ENCODE data around the gene ABCC3.
A peak's percentile ranks its signal among the peaks of the same experiment; 100 is the strongest.
"Not testable (repeated sequence)": the region's sequence is repeated elsewhere in the genome, so short reads cannot be mapped to it uniquely, and the experiment has no call there.

The ABCC3 gene

DNA sequence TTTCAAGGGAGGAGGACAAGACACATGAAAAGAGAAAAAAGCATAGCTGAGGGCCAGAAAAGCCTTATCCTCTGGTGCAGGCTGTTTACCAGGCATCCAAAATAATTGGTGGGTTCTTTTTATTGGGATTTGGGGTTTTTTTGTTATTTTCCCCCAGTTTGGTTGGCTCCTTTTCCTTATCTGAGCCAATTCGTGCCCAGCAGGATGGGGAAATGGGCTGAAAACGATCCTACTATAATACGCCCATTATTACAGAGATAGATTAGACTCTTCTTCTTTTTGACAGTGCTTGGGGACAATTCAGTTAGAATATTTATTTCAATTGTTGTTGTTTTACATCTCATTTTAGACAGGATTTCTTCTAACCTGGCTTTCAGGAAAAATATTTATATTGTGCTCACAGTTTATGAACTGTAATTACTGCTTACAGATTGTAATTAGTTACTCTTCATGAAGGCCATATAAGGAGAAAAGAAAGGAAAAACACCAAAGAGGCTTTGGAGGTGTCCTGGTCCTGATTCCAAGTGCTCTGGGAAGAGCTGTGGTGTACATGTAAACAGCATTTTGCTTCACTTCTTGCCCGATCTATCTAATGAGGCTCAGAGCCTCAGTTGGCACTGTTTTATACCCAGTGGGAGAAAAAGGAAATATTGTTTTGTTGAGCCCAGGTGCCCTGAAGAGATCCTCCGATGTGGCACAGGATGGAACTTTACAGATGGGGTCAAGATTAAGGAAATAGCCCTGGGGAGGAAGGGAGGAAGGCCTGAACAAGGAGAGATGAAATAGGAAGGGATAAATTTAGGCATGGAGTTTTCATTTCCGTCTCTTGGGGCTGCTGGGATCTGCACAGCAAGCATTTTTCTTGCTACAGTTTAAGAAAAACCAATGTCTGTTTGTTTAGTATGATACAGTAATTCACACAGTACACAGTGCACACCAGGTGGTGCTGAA lies 73.6 kb downstream of the ABCC3 start:
- Histone ChIP-seq H2BK12ac (ENCODE audit: low read length in 2 of 2) (peak overlapping the region in 1 of 2 experiments; percentile 32), H3K4me2 (ENCODE audit: low read length, poor library complexity, severe bottlenecking) (peak overlapping the region; percentile 69), H2BK15ac (ENCODE audit: low read depth, poor library complexity, severe bottlenecking) (no peak overlapping the region), H3K14ac (ENCODE audit: low read length in 2 of 2) (no peak overlapping the region), H3K4ac (ENCODE audit: low read depth in 1 of 2, low read length in 2 of 2) (peak overlapping the region in 1 of 2 experiments; percentile 85), H3K27me3 (ENCODE audit: control insufficient read depth in 1 of 2, insufficient read depth in 1 of 2, low read length in 2 of 2) (no peaks in the 10 kb centered on the region), H2BK5ac (ENCODE audit: low read depth, low read length, poor library complexity, severe bottlenecking) (peak overlapping the region; percentile 76), H2AFZ (ENCODE audit: low read depth, low read length) (peak overlapping the region; percentile 89), H3K27ac (ENCODE audit: low read length, poor library complexity, severe bottlenecking) (peak overlapping the region; percentile 84), H3K36me3 (ENCODE audit: control insufficient read depth in 1 of 2, insufficient read depth in 2 of 2, low read depth in 1 of 2, low read length in 2 of 2) (peaks cover 0 to 17% of the 10 kb centered on the region in 2 experiments), H4K91ac (ENCODE audit: low read length) (peak overlapping the region; percentile 66), H3K4me1 (ENCODE audit: control insufficient read depth, insufficient read depth, low read depth, low read length) (peaks cover 13% of the 10 kb centered on the region), H3K23ac (ENCODE audit: low read length in 2 of 2) (no peak overlapping the region), H3K4me3 (ENCODE audit: insufficient read depth in 1 of 2, low read depth in 1 of 2, low read length in 2 of 2) (peak overlapping the region in 1 of 2 experiments; percentile 90), H3K18ac (ENCODE audit: low read depth in 1 of 2, low read length in 2 of 2) (peak overlapping the region; percentile 44 to 86), H3K9me3 (ENCODE audit: control insufficient read depth, low read length) (no peaks in the 10 kb centered on the region), H4K8ac (ENCODE audit: low read length) (peak overlapping the region; percentile 75), H3K9ac (ENCODE audit: low read length) (peak overlapping the region; percentile 96), H3K79me1 (replicated peaks; ENCODE audit: low read length, poor library complexity, severe bottlenecking) (peaks cover 5% of the 10 kb centered on the region), H2AK5ac (ENCODE audit: low read length, severe bottlenecking) (peak overlapping the region; percentile 79), H2BK120ac (ENCODE audit: low read depth, low read length) (no peak overlapping the region)
- 36% methylated on average over 3 of the region's 6 CpGs for WGBS
- peak; percentile 43 for DNase-seq

DNA sequence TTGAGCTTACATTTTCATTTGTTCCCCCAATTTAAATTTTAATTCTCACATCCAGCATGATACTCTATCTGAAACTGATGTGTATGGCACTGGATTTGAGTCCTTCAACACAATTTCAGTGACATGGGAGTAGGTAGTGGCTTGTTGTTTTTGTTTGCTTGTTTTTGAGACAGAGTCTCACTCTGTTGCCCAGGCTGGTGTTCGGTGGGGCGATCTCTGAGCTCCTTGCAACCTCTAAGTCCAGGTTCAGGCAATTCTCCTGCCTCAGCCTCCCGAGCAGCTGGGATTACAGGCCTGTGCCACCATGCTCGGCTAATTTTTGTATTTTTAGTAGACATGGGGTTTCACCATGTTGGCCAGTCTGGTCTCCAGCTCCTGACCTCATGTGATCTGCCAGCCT lies 74.4 kb downstream of the ABCC3 start:
- 99% methylated on average over 4 of the region's 4 CpGs for WGBS

GRCh38 chr17:50710025-50710424 lies 75.3 kb downstream of the ABCC3 start:
- DNase-seq, result no peak
- no peak overlapping the region for H3K14ac ChIP-seq (ENCODE audit: low read length in 2 of 2)
- no peaks in the 10 kb centered on the region for H3K27me3 ChIP-seq (ENCODE audit: control insufficient read depth in 1 of 2, insufficient read depth in 1 of 2, low read length in 2 of 2)
- no peak overlapping the region for H2BK15ac ChIP-seq (ENCODE audit: low read depth, poor library complexity, severe bottlenecking)
- peaks cover 1% of the 10 kb centered on the region for H3K79me1 ChIP-seq (replicated peaks; ENCODE audit: low read length, poor library complexity, severe bottlenecking)
- no peak overlapping the region for H3K4me3 ChIP-seq (ENCODE audit: insufficient read depth in 1 of 2, low read depth in 1 of 2, low read length in 2 of 2)
- H4K91ac ChIP-seq (ENCODE audit: low read length), result no peak overlapping the region
- peaks cover 0 to 2% of the 10 kb centered on the region in 2 experiments for H3K36me3 ChIP-seq (ENCODE audit: control insufficient read depth in 1 of 2, insufficient read depth in 2 of 2, low read depth in 1 of 2, low read length in 2 of 2)
- no peak overlapping the region for H4K8ac ChIP-seq (ENCODE audit: low read length)
- H3K9me3 ChIP-seq (ENCODE audit: control insufficient read depth, low read length), result no peaks in the 10 kb centered on the region
- H3K27ac ChIP-seq (ENCODE audit: low read length, poor library complexity, severe bottlenecking), result no peak overlapping the region
- H3K9ac ChIP-seq (ENCODE audit: low read length), result no peak overlapping the region
- no peak overlapping the region for H3K18ac ChIP-seq (ENCODE audit: low read depth in 1 of 2, low read length in 2 of 2)
- no peak overlapping the region for H3K4me2 ChIP-seq (ENCODE audit: low read length, poor library complexity, severe bottlenecking)
- peaks cover 11% of the 10 kb centered on the region for H3K4me1 ChIP-seq (ENCODE audit: control insufficient read depth, insufficient read depth, low read depth, low read length)
- 92% methylated on average over 2 of the region's 2 CpGs for WGBS
- no peak overlapping the region for H2AFZ ChIP-seq (ENCODE audit: low read depth, low read length)
- no peak overlapping the region for H3K4ac ChIP-seq (ENCODE audit: low read depth in 1 of 2, low read length in 2 of 2)
- H2AK5ac ChIP-seq (ENCODE audit: low read length, severe bottlenecking), result no peak overlapping the region
- H2BK12ac ChIP-seq (ENCODE audit: low read length in 2 of 2), result no peak overlapping the region
- H3K23ac ChIP-seq (ENCODE audit: low read length in 2 of 2), result peak overlapping the region in 1 of 2 experiments; percentile 53
- no peak overlapping the region for H2BK120ac ChIP-seq (ENCODE audit: low read depth, low read length)
- no peak overlapping the region for H2BK5ac ChIP-seq (ENCODE audit: low read depth, low read length, poor library complexity, severe bottlenecking)

More for the DNA sequence above, 74.4 kb downstream of the ABCC3 start:
- H3K4me3 ChIP-seq (ENCODE audit: insufficient read depth in 1 of 2, low read depth in 1 of 2, low read length in 2 of 2), result peak overlapping the region in 1 of 2 experiments; percentile 90
- not testable (repeated sequence) for H2AFZ ChIP-seq (ENCODE audit: low read depth, low read length); H2BK120ac ChIP-seq (ENCODE audit: low read depth, low read length); H3K23ac ChIP-seq (ENCODE audit: low read length in 2 of 2); H2BK12ac ChIP-seq (ENCODE audit: low read length in 2 of 2); H3K9me3 ChIP-seq (ENCODE audit: control insufficient read depth, low read length); H4K91ac ChIP-seq (ENCODE audit: low read length); DNase-seq; H3K18ac ChIP-seq (ENCODE audit: low read depth in 1 of 2, low read length in 2 of 2); H3K36me3 ChIP-seq (ENCODE audit: control insufficient read depth in 1 of 2, insufficient read depth in 2 of 2, low read depth in 1 of 2, low read length in 2 of 2); H3K27me3 ChIP-seq (ENCODE audit: control insufficient read depth in 1 of 2, insufficient read depth in 1 of 2, low read length in 2 of 2); H2AK5ac ChIP-seq (ENCODE audit: low read length, severe bottlenecking); H3K14ac ChIP-seq (ENCODE audit: low read length in 2 of 2); H2BK5ac ChIP-seq (ENCODE audit: low read depth, low read length, poor library complexity, severe bottlenecking); H2BK15ac ChIP-seq (ENCODE audit: low read depth, poor library complexity, severe bottlenecking); H3K79me1 ChIP-seq (replicated peaks; ENCODE audit: low read length, poor library complexity, severe bottlenecking); H3K4ac ChIP-seq (ENCODE audit: low read depth in 1 of 2, low read length in 2 of 2)
- H3K4me1 ChIP-seq (ENCODE audit: control insufficient read depth, insufficient read depth, low read depth, low read length), result peaks cover 11% of the 10 kb centered on the region
- H3K4me2 ChIP-seq (ENCODE audit: low read length, poor library complexity, severe bottlenecking), result peak overlapping the region; percentile 69
- H4K8ac ChIP-seq (ENCODE audit: low read length), result peak overlapping the region; percentile 5
- H3K27ac ChIP-seq (ENCODE audit: low read length, poor library complexity, severe bottlenecking), result peak overlapping the region; percentile 84
- peak overlapping the region; percentile 96 for H3K9ac ChIP-seq (ENCODE audit: low read length)

- Histone ChIP-seq H2BK12ac (ENCODE audit: low read length in 2 of 2) (no peak overlapping the region), H3K36me3 (ENCODE audit: control insufficient read depth in 1 of 2, insufficient read depth in 2 of 2, low read depth in 1 of 2, low read length in 2 of 2) (no peaks in the 10 kb centered on the region), H3K14ac (ENCODE audit: low read length in 2 of 2) (no peak overlapping the region), H3K4ac (ENCODE audit: low read depth in 1 of 2, low read length in 2 of 2) (no peak overlapping the region), H2BK15ac (ENCODE audit: low read depth, poor library complexity, severe bottlenecking) (no peak overlapping the region), H3K79me1 (replicated peaks; ENCODE audit: low read length, poor library complexity, severe bottlenecking) (no peaks in the 10 kb centered on the region), H3K18ac (ENCODE audit: low read depth in 1 of 2, low read length in 2 of 2) (no peak overlapping the region), H2AK5ac (ENCODE audit: low read length, severe bottlenecking) (no peak overlapping the region), H3K4me2 (ENCODE audit: low read length, poor library complexity, severe bottlenecking) (no peak overlapping the region), H3K9ac (ENCODE audit: low read length) (no peak overlapping the region), H3K23ac (ENCODE audit: low read length in 2 of 2) (peak overlapping the region in 1 of 2 experiments; percentile 53), H3K9me3 (ENCODE audit: control insufficient read depth, low read length) (no peaks in the 10 kb centered on the region), H2AFZ (ENCODE audit: low read depth, low read length) (no peak overlapping the region), H4K91ac (ENCODE audit: low read length) (no peak overlapping the region), H3K27ac (ENCODE audit: low read length, poor library complexity, severe bottlenecking) (no peak overlapping the region), H2BK5ac (ENCODE audit: low read depth, low read length, poor library complexity, severe bottlenecking) (no peak overlapping the region), H3K4me1 (ENCODE audit: control insufficient read depth, insufficient read depth, low read depth, low read length) (peaks cover 8% of the 10 kb centered on the region), H4K8ac (ENCODE audit: low read length) (no peak overlapping the region), H3K27me3 (ENCODE audit: control insufficient read depth in 1 of 2, insufficient read depth in 1 of 2, low read length in 2 of 2) (no peaks in the 10 kb centered on the region), H3K4me3 (ENCODE audit: insufficient read depth in 1 of 2, low read depth in 1 of 2, low read length in 2 of 2) (no peak overlapping the region), H2BK120ac (ENCODE audit: low read depth, low read length) (no peak overlapping the region)
- DNase-seq, result no peak
- 96% methylated on average over 3 of the region's 4 CpGs for WGBS
Observed at GRCh38 chr17:50710650-50711049, 76.0 kb downstream of the ABCC3 start.
